IMR-90 (cell line): ENCODE measurements around the gene ADAMTSL1.

ENCODE experiments used
- MAFK ChIP-seq: IDR thresholded peaks from 2 replicates; pipeline ENCODE4 v1.6.1; 2012; ENCODE audit warnings: low read depth, low read length, improper control_type of control experiment
- POLR2A ChIP-seq: IDR thresholded peaks from 2 replicates; pipeline ENCODE4 v1.6.1; 2012; ENCODE audit warnings: mild to moderate bottlenecking, low read depth, low read length
- SMC3 ChIP-seq: fragments of 150-350 bp; IDR thresholded peaks from 2 replicates; pipeline ENCODE4 v1.6.1; 2016; ENCODE audit warnings: low read depth, mild to moderate bottlenecking, antibody characterized with exemption, low read length, moderate library complexity
- TF ChIP-seq, protein P1 (sequence below): conservative IDR thresholded peaks from 2 replicates; pipeline ENCODE4 v1.5.1; 2012; ENCODE audit warnings: mild to moderate bottlenecking, low read depth, low read length, improper control_type of control experiment
- TF ChIP-seq, protein P2 (sequence below): fragments of 150-350 bp; IDR thresholded peaks from 2 replicates; pipeline ENCODE4 v1.6.1; 2016; ENCODE audit warnings: low read depth, mild to moderate bottlenecking, low read length, moderate library complexity, borderline replicate concordance
- TF ChIP-seq, protein P3 (sequence below): fragments of 150-350 bp; IDR thresholded peaks from 2 replicates; pipeline ENCODE4 v1.6.1; 2017; ENCODE audit warnings: mild to moderate bottlenecking, antibody characterized with exemption, low read length, low read depth

DNA sequence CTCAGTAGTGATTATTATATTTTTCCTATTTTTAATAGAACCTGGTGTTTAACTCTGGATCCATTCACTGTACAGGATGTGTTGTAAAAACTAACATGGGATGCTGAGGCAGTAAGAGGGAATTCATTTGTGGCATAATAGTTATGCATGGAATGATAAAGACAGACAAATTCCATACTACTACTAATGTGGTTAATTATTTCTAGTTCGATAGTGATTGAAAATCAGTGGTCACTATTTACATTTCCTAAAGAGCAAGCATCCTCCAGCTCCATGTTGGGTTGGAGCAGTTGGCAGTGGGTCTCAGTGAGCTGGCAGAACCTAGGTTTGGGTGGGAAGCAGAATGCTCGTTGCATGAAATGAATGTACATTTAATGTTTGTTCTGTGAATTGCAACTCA is 436.5 kb downstream of the ADAMTSL1 start:
- TF ChIP-seq, protein P1, sequence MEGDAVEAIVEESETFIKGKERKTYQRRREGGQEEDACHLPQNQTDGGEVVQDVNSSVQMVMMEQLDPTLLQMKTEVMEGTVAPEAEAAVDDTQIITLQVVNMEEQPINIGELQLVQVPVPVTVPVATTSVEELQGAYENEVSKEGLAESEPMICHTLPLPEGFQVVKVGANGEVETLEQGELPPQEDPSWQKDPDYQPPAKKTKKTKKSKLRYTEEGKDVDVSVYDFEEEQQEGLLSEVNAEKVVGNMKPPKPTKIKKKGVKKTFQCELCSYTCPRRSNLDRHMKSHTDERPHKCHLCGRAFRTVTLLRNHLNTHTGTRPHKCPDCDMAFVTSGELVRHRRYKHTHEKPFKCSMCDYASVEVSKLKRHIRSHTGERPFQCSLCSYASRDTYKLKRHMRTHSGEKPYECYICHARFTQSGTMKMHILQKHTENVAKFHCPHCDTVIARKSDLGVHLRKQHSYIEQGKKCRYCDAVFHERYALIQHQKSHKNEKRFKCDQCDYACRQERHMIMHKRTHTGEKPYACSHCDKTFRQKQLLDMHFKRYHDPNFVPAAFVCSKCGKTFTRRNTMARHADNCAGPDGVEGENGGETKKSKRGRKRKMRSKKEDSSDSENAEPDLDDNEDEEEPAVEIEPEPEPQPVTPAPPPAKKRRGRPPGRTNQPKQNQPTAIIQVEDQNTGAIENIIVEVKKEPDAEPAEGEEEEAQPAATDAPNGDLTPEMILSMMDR: no peak
- TF ChIP-seq POLR2A (no peak), MAFK (no peak), SMC3 (no peak)
- TF ChIP-seq, protein P2, sequence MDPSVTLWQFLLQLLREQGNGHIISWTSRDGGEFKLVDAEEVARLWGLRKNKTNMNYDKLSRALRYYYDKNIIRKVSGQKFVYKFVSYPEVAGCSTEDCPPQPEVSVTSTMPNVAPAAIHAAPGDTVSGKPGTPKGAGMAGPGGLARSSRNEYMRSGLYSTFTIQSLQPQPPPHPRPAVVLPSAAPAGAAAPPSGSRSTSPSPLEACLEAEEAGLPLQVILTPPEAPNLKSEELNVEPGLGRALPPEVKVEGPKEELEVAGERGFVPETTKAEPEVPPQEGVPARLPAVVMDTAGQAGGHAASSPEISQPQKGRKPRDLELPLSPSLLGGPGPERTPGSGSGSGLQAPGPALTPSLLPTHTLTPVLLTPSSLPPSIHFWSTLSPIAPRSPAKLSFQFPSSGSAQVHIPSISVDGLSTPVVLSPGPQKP: no peak
- TF ChIP-seq, protein P3, sequence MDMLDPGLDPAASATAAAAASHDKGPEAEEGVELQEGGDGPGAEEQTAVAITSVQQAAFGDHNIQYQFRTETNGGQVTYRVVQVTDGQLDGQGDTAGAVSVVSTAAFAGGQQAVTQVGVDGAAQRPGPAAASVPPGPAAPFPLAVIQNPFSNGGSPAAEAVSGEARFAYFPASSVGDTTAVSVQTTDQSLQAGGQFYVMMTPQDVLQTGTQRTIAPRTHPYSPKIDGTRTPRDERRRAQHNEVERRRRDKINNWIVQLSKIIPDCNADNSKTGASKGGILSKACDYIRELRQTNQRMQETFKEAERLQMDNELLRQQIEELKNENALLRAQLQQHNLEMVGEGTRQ: no peak
